ENCODE results near the gene MN1.

GRCh38 chr22:27825174-27825573 lies 23.6 kb upstream of the MN1 start:
- TF ChIP-seq EZH2 (IDR thresholded peaks at IDR 0.05), result no peak
- TF ChIP-seq FOXP2 (optimal IDR thresholded peaks at IDR 0.05; ENCODE audit: control extremely low read depth, extremely low read length, insufficient read depth), result no peak
